ENCODE measurements around the gene BLCAP.
"Not testable (repeated sequence)": the region's sequence is repeated elsewhere in the genome, so short reads cannot be mapped to it uniquely, and the experiment has no call there.

BLCAP gene

GRCh38 chr20:37513779-37514359 lies 13.8 kb downstream of the BLCAP start:
- DNase-seq, result no peak

- DNase-seq, result no peak
Measured at GRCh38 chr20:37511610-37512275, 15.9 kb downstream of the BLCAP start.

- no peak for DNase-seq
Measured at GRCh38 chr20:37510226-37510625, 17.4 kb downstream of the BLCAP start.

- DNase-seq, result no peak
Measured at GRCh38 chr20:37506152-37506725, 21.4 kb downstream of the BLCAP start.

- DNase-seq, result no peak
Measured at GRCh38 chr20:37505263-37506151, 22.2 kb downstream of the BLCAP start.

- no peak for DNase-seq
Measured at GRCh38 chr20:37504404-37505096, 23.1 kb downstream of the BLCAP start.

- no peak for DNase-seq
Measured at GRCh38 chr20:37503256-37503927, 24.3 kb downstream of the BLCAP start.

GRCh38 chr20:37502654-37503053 lies 25.0 kb downstream of the BLCAP start:
- DNase-seq, result peak in 1 of 2 experiments; percentile 62

GRCh38 chr20:37501940-37502339 lies 25.7 kb downstream of the BLCAP start:
- DNase-seq, result peak; percentile 58 to 60

- DNase-seq, result peak; percentile 82 to 88
Measured at GRCh38 chr20:37500311-37500710, 27.4 kb downstream of the BLCAP start.

GRCh38 chr20:37498066-37498665 lies 29.5 kb downstream of the BLCAP start:
- no peak for DNase-seq

GRCh38 chr20:37494796-37495195 lies 32.9 kb downstream of the BLCAP start:
- no peak for DNase-seq

- DNase-seq, result no peak
Measured at GRCh38 chr20:37494301-37494700, 33.4 kb downstream of the BLCAP start.

GRCh38 chr20:37492945-37493344 lies 34.7 kb downstream of the BLCAP start:
- DNase-seq, result no peak

GRCh38 chr20:37492096-37492625 lies 35.5 kb downstream of the BLCAP start:
- DNase-seq, result no peak

GRCh38 chr20:37490663-37491350 lies 36.9 kb downstream of the BLCAP start:
- no peak for DNase-seq

- not testable (repeated sequence) for DNase-seq
Measured at GRCh38 chr20:37486209-37486608, 41.5 kb downstream of the BLCAP start.

GRCh38 chr20:37484331-37484730 lies 43.3 kb downstream of the BLCAP start:
- no peak for DNase-seq

GRCh38 chr20:37481610-37482009 lies 46.1 kb downstream of the BLCAP start:
- no peak for DNase-seq

- no peak for DNase-seq
Measured at GRCh38 chr20:37480919-37481318, 46.8 kb downstream of the BLCAP start.
